Measurements from ENCODE around the gene PDZD8.

PDZD8 gene

GRCh38 chr10:117410557-117410956 lies 35.3 kb upstream of the PDZD8 start:
- no peak for TF ChIP-seq CTCF (IDR thresholded peaks at IDR 0.05; ENCODE audit: low read depth, low read length)
- no peak overlapping the region for H3K4me3 ChIP-seq (ENCODE audit: low read depth, low read length)
- in situ Hi-C loops (cut with HindIII; ENCODE audit: low sequenced_read_pairs), result no loop called here
- DNase-seq (ENCODE audit: low read depth, low spot score), result no peak

- TF ChIP-seq CTCF (IDR thresholded peaks at IDR 0.05; ENCODE audit: low read depth, low read length), result no peak
- in situ Hi-C loops (cut with HindIII; ENCODE audit: low sequenced_read_pairs), result no loop called here
- no peak for DNase-seq (ENCODE audit: low read depth, low spot score)
- no peak overlapping the region for H3K4me3 ChIP-seq (ENCODE audit: low read depth, low read length)
Observed at GRCh38 chr10:117409549-117410305, 34.5 kb upstream of the PDZD8 start.

GRCh38 chr10:117408436-117409384 lies 33.5 kb upstream of the PDZD8 start:
- no peak for TF ChIP-seq CTCF (IDR thresholded peaks at IDR 0.05; ENCODE audit: low read depth, low read length)
- no peak for DNase-seq (ENCODE audit: low read depth, low spot score)
- in situ Hi-C loops (cut with HindIII; ENCODE audit: low sequenced_read_pairs), result no loop called here
- H3K4me3 ChIP-seq (ENCODE audit: low read depth, low read length), result no peak overlapping the region

- no peak for DNase-seq (ENCODE audit: low read depth, low spot score)
- H3K4me3 ChIP-seq (ENCODE audit: low read depth, low read length), result no peak overlapping the region
- no peak for TF ChIP-seq CTCF (IDR thresholded peaks at IDR 0.05; ENCODE audit: low read depth, low read length)
- in situ Hi-C loops (cut with HindIII; ENCODE audit: low sequenced_read_pairs), result no loop called here
Observed at GRCh38 chr10:117405730-117406129, 30.5 kb upstream of the PDZD8 start.

GRCh38 chr10:117400329-117400728 lies 25.1 kb upstream of the PDZD8 start:
- no peak for TF ChIP-seq CTCF (IDR thresholded peaks at IDR 0.05; ENCODE audit: low read depth, low read length)
- DNase-seq (ENCODE audit: low read depth, low spot score), result no peak
- H3K4me3 ChIP-seq (ENCODE audit: low read depth, low read length), result no peak overlapping the region
- in situ Hi-C loops (cut with HindIII; ENCODE audit: low sequenced_read_pairs), result no loop called here

GRCh38 chr10:117399341-117400196 lies 24.3 kb upstream of the PDZD8 start:
- in situ Hi-C loops (cut with HindIII; ENCODE audit: low sequenced_read_pairs), result no loop called here
- no peak overlapping the region for H3K4me3 ChIP-seq (ENCODE audit: low read depth, low read length)
- no peak for DNase-seq (ENCODE audit: low read depth, low spot score)
- TF ChIP-seq CTCF (IDR thresholded peaks at IDR 0.05; ENCODE audit: low read depth, low read length), result no peak

Measured in astrocyte of the spinal cord (primary cell).